KMS-11 (cell line): ENCODE results near the gene ATP9B.

ENCODE experiments used
- H2AFZ ChIP-seq: fragments of 200-600 bp; sonication (generic); 2 replicates; pipeline ENCODE4 v1.6.1; 2016; ENCODE audit warnings: antibody characterized with exemption, mixed run types, low read depth
- H3K27ac ChIP-seq: fragments of 200-600 bp; sonication (generic); 2 replicates; pipeline ENCODE4 v1.6.1; 2016; ENCODE audit warnings: mild to moderate bottlenecking, mixed run types
- H3K27me3 ChIP-seq: fragments of 200-600 bp; sonication (generic); 2 replicates; pipeline ENCODE4 v1.6.1; 2017; ENCODE audit warnings: mild to moderate bottlenecking, low read depth, mixed run types, moderate library complexity; ENCODE audit not compliant: insufficient read depth
- H3K36me3 ChIP-seq: fragments of 200-600 bp; sonication (generic); 2 replicates; pipeline ENCODE4 v1.6.1; 2017; ENCODE audit warnings: mild to moderate bottlenecking, mixed run types; ENCODE audit not compliant: insufficient read depth
- H3K4me1 ChIP-seq: fragments of 200-600 bp; sonication (generic); 2 replicates; pipeline ENCODE4 v1.6.1; 2016; ENCODE audit warnings: mild to moderate bottlenecking, low read depth, mixed run types; ENCODE audit not compliant: poor library complexity, severe bottlenecking
- H3K4me2 ChIP-seq: fragments of 200-600 bp; sonication (generic); 2 replicates; pipeline ENCODE4 v1.7.0; 2016; ENCODE audit warnings: mild to moderate bottlenecking, mixed run types
- H3K4me3 ChIP-seq: fragments of 200-600 bp; sonication (generic); IDR thresholded peaks from 2 replicates; pipeline ENCODE4 v1.6.1; 2017; ENCODE audit warnings: low read depth, low read length, mixed read lengths; ENCODE audit not compliant: insufficient read depth
- H3K79me2 ChIP-seq: fragments of 200-600 bp; sonication (generic); 2 replicates; pipeline ENCODE4 v1.6.1; 2016; ENCODE audit warnings: low read depth, mixed run types; ENCODE audit not compliant: insufficient read depth
- H3K9ac ChIP-seq: fragments of 200-600 bp; sonication (generic); 2 replicates; pipeline ENCODE4 v1.6.1; 2016; ENCODE audit warnings: mild to moderate bottlenecking, mixed run types
- H4K20me1 ChIP-seq: fragments of 200-600 bp; sonication (generic); 2 replicates; pipeline ENCODE4 v1.6.1; 2016; ENCODE audit warnings: mild to moderate bottlenecking, mixed run types; ENCODE audit not compliant: insufficient read depth
- CTCF ChIP-seq: fragments of 200-600 bp; sonication (generic); conservative IDR thresholded peaks from 2 replicates; pipeline ENCODE4 v1.6.1; 2017; ENCODE audit warnings: low read depth, mild to moderate bottlenecking, antibody characterized with exemption, low read length, moderate library complexity, mixed read lengths

ATP9B gene

GRCh38 chr18:79337620-79338019 is 268.4 kb downstream of the ATP9B start:
- TF ChIP-seq CTCF = no peak
- no peak overlapping the region for H3K27ac ChIP-seq
- no peaks in the 10 kb centered on the region; the same call in 1 of the 2 replicates for H3K36me3 ChIP-seq
- H3K4me2 ChIP-seq = no peak overlapping the region
- H3K4me3 ChIP-seq = no peak overlapping the region
- H4K20me1 ChIP-seq = no peaks in the 10 kb centered on the region
- no peak overlapping the region for H2AFZ ChIP-seq
- no peaks in the 10 kb centered on the region for H3K27me3 ChIP-seq
- no peak overlapping the region for H3K9ac ChIP-seq
- no peaks in the 10 kb centered on the region for H3K4me1 ChIP-seq
- no peaks in the 10 kb centered on the region for H3K79me2 ChIP-seq

DNA sequence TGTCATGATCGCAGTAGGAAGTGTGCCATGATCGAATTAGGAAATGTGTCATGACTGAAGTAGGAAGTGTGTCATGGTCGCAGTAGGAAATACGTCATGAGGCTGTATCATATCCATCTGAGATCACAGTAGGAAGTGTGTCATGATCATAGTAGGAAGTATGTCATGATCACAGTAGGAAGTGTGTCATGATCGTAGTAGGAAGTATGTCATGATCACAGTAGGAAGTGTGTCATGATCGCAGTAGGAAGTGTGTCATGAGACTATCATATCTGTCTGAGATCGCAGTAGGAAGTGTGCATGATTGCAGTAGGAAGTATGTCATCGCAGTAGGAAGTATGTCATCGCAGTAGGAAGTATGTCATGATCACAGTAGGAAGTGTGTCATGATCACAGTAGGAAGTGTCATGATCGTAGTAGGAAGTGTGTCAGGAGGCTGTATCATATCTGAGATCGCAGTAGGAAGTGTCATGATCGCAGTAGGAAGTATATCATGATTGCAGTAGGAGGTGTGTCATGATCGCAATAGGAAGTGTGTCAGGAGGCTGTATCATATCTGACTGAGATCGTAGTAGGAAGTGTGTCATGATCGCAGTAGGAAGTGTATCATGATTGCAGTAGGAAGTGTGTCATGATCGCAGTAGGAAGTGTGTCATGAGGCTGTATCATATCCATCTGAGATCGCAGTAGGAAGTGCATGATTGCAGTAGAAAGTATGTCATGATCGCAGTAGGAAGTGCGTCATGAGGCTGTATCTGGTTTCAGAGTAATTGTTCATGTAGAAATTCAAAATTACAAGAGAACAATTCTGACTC is 270.1 kb downstream of the ATP9B start:
- no peaks in the 10 kb centered on the region for H3K4me1 ChIP-seq
- H4K20me1 ChIP-seq = no peaks in the 10 kb centered on the region
- H3K4me2 ChIP-seq = no peak overlapping the region
- no peaks in the 10 kb centered on the region; the same call in 1 of the 2 replicates for H3K36me3 ChIP-seq
- H3K79me2 ChIP-seq = no peaks in the 10 kb centered on the region
- H3K4me3 ChIP-seq = no peak overlapping the region
- no peak overlapping the region for H3K9ac ChIP-seq
- no peak overlapping the region for H2AFZ ChIP-seq
- H3K27ac ChIP-seq = no peak overlapping the region
- H3K27me3 ChIP-seq = no peaks in the 10 kb centered on the region
- no peak for TF ChIP-seq CTCF

GRCh38 chr18:79343567-79344207 is 274.5 kb downstream of the ATP9B start:
- Histone ChIP-seq H3K36me3 (peaks cover 5% of the 10 kb centered on the region; the same call in 1 of the 2 replicates), H3K27ac (no peak overlapping the region), H3K79me2 (no peaks in the 10 kb centered on the region), H3K9ac (no peak overlapping the region), H3K27me3 (no peaks in the 10 kb centered on the region), H2AFZ (no peak overlapping the region), H4K20me1 (no peaks in the 10 kb centered on the region), H3K4me3 (no peak overlapping the region), H3K4me1 (no peaks in the 10 kb centered on the region), H3K4me2 (no peak overlapping the region)
- no peak for TF ChIP-seq CTCF

DNA sequence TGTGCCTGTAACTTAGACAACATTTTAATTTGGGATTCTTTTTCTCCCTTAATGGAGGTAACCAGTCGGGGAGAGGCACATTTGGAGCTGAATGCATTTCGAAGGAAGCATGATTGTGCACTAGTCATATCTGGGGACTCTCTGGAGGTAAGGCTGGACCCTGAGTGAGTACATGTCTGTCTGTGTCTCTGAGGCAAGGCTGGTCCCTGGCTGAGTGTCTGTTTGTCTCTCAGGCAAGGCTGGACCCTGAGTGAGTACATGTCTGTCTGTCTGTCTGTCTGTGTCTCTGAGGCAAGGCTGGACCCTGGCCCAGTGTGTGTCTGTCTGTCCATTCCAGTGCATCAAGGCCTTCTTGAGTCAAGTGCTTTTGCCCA is 275.0 kb downstream of the ATP9B start:
- H3K36me3 ChIP-seq = peaks cover 5% of the 10 kb centered on the region; the same call in 1 of the 2 replicates
- no peak overlapping the region for H3K4me2 ChIP-seq

More for the DNA sequence above, 275.0 kb downstream of the ATP9B start:
- Histone ChIP-seq H3K4me1 (no peaks in the 10 kb centered on the region), H3K9ac (no peak overlapping the region), H3K27me3 (no peaks in the 10 kb centered on the region), H3K4me3 (no peak overlapping the region), H2AFZ (no peak overlapping the region), H3K27ac (no peak overlapping the region), H3K79me2 (no peaks in the 10 kb centered on the region), H4K20me1 (no peaks in the 10 kb centered on the region)
- no peak for TF ChIP-seq CTCF
